GM21423 (cell line): ENCODE measurements around the gene COX15.
"Not testable (repeated sequence)": the region's sequence is repeated elsewhere in the genome, so short reads cannot be mapped to it uniquely, and the experiment has no call there.

Experiments used
- ATAC-seq: cut with Tn5 transposase; IDR thresholded peaks from one replicate; pipeline ENCODE4 v1.9.1; 2021; ENCODE audit warnings: mild to moderate bottlenecking, moderate library complexity; ENCODE audit not compliant: unreplicated experiment

COX15 gene

GRCh38 chr10:99732033-99732842 lies at the start of gene COX15, which contains the start of gene CUTC:
Gene COX15 (minus strand): TSS chr10:99732127. CDS start chr10:99732049, 78 bp downstream.
Gene CUTC (plus strand): TSS chr10:99732234. CDS start chr10:99732349, 115 bp downstream.
- peak; percentile 91 for ATAC-seq

DNA sequence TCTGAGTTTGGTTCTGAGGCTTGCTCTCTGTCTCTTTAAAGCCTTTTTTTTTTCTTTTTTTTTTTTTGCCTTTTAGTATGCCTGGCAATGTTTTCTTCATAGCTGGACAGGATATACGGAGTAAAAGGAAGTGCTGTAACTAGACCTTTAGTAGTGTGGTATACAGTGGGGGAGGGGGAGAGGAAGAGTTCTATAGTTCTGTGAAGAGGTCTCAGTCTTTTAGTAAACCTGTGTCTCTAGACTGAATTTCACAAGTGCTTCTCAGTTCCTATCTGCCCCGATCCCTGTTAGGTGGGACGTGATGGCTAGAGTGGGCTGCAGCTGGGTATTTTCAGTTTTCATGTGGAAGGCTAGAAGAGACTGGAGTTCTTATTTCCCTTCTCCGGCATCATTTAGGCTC lies 47.4 kb upstream of the COX15 start:
- no peak for ATAC-seq

DNA sequence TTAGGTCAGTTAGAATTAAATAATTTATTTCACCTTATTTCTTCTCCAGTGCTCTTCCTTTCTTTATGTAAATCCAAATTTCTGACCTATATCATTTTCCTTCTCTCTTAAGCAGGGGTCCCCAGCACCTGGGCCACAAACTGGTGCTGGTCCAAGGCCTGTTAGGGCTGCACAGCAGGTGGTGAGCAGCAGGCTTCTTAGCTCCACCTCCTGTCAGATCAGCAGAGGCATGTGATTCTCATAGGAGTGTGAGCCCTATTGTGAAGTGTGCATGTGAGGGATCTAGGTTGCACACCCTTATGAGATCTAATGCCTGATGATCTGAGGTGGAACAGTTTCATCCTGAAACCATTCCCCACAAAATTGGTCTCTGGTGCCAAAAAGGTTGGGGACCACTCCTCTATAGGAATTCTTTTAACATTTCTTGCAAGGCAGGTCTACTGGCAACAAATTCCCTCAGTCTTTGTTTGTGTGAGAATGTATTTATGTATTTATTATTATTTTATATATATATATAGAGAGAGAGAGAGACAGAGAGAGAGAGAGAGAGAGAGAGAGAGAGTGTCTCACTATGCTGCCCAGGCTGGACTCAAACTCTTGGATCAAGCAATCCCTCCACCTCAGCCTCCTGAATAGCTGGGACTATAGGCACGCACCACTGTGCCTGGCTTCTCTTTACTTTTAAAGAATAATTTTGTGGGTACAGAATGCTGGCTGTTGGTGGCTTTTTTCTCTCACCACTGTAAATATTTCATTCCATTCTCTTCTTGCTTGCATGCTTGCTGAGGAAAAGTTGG lies 46.2 kb upstream of the COX15 start:
- no peak for ATAC-seq

GRCh38 chr10:99775850-99776249 lies 43.9 kb upstream of the COX15 start:
- no peak for ATAC-seq

DNA sequence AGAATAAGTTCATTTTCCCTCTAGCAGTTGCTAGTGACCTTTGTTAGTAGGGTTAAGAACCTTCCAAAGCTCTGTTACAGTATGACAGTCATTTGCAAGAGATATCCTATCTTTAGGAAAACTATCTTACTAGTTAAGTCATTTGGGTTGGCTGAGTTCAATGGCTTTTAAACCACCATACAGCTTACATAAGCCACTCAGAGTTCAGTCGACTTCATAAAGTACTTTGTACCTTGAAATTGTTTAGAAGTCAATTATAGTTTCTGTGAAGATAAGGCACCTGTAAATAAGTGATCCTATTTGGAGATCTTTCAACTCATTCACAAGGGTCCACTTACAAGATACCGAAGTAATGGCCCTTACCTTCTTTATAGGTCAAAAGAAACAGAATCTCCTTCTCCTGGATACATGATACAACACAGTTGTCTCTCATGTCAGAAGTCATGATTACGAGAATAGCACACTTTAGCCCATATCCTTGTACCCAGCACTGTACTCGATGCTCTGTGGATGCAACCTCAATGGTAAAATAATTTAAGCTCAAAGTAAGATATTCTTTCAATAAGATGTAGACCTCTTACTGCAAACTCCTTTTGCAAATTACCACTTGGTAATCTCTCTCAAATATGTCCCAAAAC lies 38.6 kb upstream of the COX15 start:
- ATAC-seq: no peak

GRCh38 chr10:99769706-99770105 lies 37.8 kb upstream of the COX15 start:
- ATAC-seq: no peak

- no peak for ATAC-seq
Measured at GRCh38 chr10:99768556-99768955, 36.6 kb upstream of the COX15 start.

- ATAC-seq: no peak
Measured at GRCh38 chr10:99767901-99768300, 36.0 kb upstream of the COX15 start.

DNA sequence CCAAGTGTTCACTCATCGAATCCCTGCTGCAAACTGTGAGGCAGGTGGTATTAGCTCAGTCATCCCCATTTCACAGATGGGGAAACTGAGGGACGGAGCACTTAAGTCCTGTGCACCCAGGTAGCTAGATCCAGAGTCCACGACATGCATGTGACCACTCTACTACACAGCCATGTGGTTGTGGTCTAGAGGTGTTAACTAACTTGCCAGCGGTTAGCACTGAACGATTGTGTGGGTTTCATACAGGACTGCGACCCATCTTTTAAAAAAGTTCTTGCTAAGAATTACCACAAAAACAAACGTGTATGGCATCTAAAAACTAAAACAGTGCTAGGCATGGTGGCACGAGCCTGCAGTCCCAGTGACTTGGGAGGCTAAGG lies 34.4 kb upstream of the COX15 start:
- peak; percentile 82 for ATAC-seq

DNA sequence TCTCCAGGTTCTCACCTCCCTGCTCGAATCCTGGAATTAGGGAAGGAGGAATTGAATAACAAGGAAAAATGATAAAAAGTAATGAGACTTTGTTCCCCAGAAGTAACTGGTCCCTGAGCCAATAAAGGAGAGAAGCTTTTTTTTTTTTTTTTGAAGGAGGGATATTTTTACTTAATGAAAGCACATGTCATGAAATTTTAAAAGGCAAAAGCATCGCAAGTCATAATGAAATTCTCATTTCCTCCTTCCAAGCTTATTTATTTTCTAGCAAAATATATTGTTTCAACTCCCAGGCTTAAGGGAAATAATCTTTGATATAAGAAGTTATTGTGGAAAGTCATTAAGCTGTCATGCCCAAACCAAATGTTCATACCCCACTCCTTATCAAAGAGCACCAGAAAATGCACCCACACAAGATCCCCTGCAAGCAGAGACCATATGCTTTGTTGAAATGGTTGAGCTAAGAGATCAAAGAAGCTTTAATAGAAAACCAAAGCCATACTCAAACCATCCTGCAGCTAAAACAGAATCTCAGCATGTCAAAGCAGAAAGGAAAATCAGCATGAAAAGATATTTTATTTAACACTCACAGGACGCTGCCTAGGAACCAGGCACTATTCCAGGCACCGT lies 33.9 kb upstream of the COX15 start:
- peak; percentile 30 for ATAC-seq

DNA sequence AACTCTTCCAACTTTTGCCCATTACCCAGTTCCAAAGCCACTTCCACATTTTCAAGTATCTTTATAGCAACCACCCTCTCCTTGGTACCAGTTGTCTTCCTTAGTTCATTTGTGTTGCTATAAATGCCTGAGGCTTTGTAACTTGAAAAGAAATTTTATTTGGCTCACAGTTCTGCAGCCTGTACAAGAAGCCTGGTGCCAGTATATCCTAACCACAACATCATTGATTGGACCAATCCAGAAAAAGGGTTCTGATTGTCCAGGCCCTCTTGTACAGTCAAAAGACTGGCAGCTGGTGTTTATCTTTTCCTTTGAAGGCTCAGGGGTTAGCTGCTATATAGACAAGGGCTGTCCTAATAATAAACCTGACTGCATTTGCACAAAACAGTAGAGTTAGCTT lies 29.4 kb upstream of the COX15 start:
- no peak for ATAC-seq

DNA sequence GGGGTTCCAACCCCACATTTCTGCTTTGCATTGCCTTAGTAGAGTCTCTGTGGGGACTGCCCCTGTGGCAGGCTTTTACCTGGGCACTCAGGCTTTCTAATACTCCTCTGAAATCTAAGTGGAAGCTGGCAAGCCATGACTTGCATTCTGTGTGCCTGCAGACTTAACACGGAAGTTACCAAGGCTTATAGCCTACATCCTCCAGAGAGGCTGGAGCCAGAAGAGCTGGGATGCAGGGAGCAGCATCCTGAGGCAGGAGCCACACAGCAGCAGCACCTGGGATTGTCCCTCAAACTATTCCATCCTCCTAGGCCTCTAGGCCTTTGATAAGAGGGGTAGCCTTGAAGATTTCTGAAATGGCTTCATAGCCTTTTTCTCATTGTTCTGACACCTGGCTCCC lies 28.4 kb upstream of the COX15 start:
- ATAC-seq: no peak

- ATAC-seq: no peak
Measured at GRCh38 chr10:99758211-99758891, 26.4 kb upstream of the COX15 start.

DNA sequence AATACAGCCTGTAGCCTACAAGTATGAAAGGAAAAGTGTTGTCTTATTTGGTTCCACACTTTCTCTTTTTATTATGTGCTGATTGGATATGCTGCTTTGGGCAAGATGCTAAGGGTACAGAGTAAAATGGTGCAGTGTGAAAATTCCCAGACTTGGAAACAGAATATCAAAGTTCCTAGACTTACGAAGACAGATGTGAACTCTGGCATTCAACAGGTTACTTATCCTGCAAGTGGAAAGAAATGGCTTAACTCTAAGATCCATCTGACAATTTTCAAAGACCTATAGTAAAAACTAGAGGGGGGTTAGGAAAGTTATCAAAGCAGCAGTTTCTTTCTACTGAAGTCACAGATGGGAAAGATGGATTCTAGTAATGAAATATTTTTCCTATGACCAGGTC lies 24.2 kb upstream of the COX15 start:
- no peak for ATAC-seq

GRCh38 chr10:99754670-99755069 lies 22.7 kb upstream of the COX15 start:
- no peak for ATAC-seq

DNA sequence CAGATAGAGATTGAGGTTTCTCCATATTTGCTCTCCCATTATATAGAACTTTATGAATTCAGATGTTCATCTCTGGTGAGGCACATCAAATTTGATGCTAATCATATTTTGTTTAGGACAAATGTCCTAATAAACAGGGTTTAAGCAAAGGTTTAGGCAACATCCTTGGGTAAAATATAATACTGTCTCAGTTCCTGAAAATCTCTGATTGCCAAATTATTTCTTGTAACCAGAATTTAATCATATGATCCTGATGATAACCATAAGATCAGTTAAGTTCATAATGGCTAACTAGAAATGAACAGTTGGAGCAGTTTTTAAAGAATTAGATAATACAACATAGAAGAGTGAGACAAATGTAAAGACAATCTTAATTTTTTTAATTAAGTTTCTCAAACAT lies 18.7 kb upstream of the COX15 start:
- ATAC-seq: no peak

DNA sequence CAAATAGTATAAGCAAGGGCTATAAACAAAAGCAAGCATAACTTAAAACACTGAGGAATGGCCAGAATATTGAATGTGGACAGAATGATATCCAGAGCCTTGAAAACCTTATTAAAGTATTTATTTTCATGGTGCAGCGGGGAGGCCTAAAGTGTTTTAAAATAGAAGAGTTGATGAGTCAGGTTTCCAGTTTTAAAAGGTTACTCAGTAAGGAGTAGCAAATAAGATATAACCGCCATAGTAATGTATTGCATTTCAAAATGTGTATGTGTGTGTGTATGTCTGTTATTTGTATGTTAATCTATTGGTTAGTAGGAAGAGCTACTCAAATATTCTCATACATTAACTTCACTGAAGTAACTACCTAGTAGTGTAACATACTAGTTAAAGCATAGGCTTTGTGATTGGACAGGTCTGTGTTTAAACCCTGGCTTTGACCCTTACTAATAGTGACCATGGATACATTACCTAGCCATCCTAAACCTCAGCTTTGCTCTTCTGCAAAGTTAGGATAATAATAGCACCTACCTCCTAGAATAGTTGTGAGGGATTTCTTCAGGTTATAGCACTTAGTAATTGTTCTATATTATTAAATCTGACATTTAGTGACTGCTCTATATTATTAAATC lies 17.0 kb upstream of the COX15 start:
- ATAC-seq: no peak

GRCh38 chr10:99746166-99746565 lies 14.2 kb upstream of the COX15 start:
- ATAC-seq: not testable (repeated sequence)

GRCh38 chr10:99743841-99744240 lies 11.9 kb upstream of the COX15 start:
- ATAC-seq: no peak

DNA sequence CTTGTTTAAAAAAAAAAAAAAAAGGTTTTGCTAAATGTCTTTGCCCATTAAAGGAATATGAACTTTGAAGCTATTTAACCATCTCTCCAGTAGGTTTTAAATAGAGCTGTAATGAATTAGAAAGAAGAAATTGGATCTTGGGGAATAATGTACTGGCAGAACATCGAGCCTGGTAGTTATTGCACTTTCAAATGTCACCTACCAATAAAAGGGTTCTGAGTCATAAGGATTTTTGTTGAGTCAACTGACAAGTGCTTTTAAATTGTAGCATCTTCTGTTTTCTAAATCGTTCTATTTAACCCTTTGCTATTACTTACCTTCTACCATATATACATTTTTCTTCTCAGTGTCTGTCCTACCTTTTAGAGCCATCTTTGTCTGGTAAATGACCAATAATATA lies 10.8 kb upstream of the COX15 start:
- no peak for ATAC-seq
